Mesendoderm (in vitro differentiated cells): ENCODE results near the gene UBTD1.

ENCODE experiments used
- DNase-seq: peaks from one replicate; pipeline ENCODE4 v3.0.0; 2013
- H2AK5ac ChIP-seq: 2 replicates; pipeline ENCODE4 v1.6.1; 2013; ENCODE audit warnings: low read length, inconsistent platforms
- H2BK120ac ChIP-seq: 2 replicates; pipeline ENCODE4 v1.6.1; 2013; ENCODE audit warnings: low read depth, mild to moderate bottlenecking, low read length, moderate library complexity, mixed read lengths
- H2BK15ac ChIP-seq: replicated peaks from 2 replicates; pipeline ENCODE4 v1.6.1; 2013; ENCODE audit warnings: low read depth, mild to moderate bottlenecking, moderate library complexity
- H2BK5ac ChIP-seq: 2 replicates; pipeline ENCODE4 v1.6.1; 2013; ENCODE audit warnings: low read length, inconsistent platforms
- H3K18ac ChIP-seq: 2 replicates; pipeline ENCODE4 v1.6.1; 2013; ENCODE audit warnings: mild to moderate bottlenecking, low read length, mixed read lengths
- H3K23ac ChIP-seq: one replicate; pipeline ENCODE4 v1.6.1; 2013; ENCODE audit warnings: low read length
- H3K27ac ChIP-seq: 2 replicates; pipeline ENCODE4 v1.5.1; 2013; ENCODE audit warnings: low read depth, mild to moderate bottlenecking, inconsistent platforms, low read length, moderate library complexity
- H3K27me3 ChIP-seq: 2 replicates; pipeline ENCODE4 v1.6.1; 2013; ENCODE audit warnings: low read length, control low read depth, mild to moderate bottlenecking, inconsistent platforms; ENCODE audit not compliant: insufficient read depth, poor library complexity
- H3K36me3 ChIP-seq: 2 replicates; pipeline ENCODE4 v1.6.1; 2013; ENCODE audit warnings: low read length, inconsistent platforms; ENCODE audit not compliant: control insufficient read depth, insufficient read depth
- H3K4ac ChIP-seq: one replicate; pipeline ENCODE4 v1.6.1; 2013; ENCODE audit warnings: low read depth, mild to moderate bottlenecking, low read length, moderate library complexity
- H3K4me1 ChIP-seq: 2 replicates; pipeline ENCODE4 v1.6.1; 2013; ENCODE audit warnings: low read depth, low read length, inconsistent platforms; ENCODE audit not compliant: control insufficient read depth
- H3K4me2 ChIP-seq: 2 replicates; pipeline ENCODE4 v1.6.1; 2013; ENCODE audit warnings: low read length
- H3K4me3 ChIP-seq: 2 replicates; pipeline ENCODE4 v1.5.1; 2013; ENCODE audit warnings: mild to moderate bottlenecking, low read length
- H3K56ac ChIP-seq: one replicate; pipeline ENCODE4 v1.6.1; 2013; ENCODE audit warnings: low read length
- H3K79me1 ChIP-seq: 2 replicates; pipeline ENCODE4 v1.6.1; 2013; ENCODE audit warnings: low read length, inconsistent platforms
- H3K79me2 ChIP-seq: 2 replicates; pipeline ENCODE4 v1.6.1; 2013; ENCODE audit warnings: mild to moderate bottlenecking, low read length; ENCODE audit not compliant: control insufficient read depth, insufficient read depth
- H3K9ac ChIP-seq: 2 replicates; pipeline ENCODE4 v1.6.1; 2013; ENCODE audit warnings: low read length, inconsistent platforms
- H4K5ac ChIP-seq: one replicate; pipeline ENCODE4 v1.6.1; 2013; ENCODE audit warnings: low read length
- H4K8ac ChIP-seq: one replicate; pipeline ENCODE4 v1.6.1; 2013; ENCODE audit warnings: low read depth, mild to moderate bottlenecking, control low read depth, low read length, moderate library complexity
- WGBS: extraction: QIAGEN DNeasy Blood & Tissue Kit; methylation state at CpG from one replicate; pipeline ENCODE4 v1.1.7; 2013; ENCODE audit warnings: low lambda C conversion rate, missing lambda C conversion rate; ENCODE audit not compliant: insufficient coverage; ENCODE audit errors: extremely low coverage; 5-methylcytosine and 5-hydroxymethylcytosine counted together

The UBTD1 gene

DNA sequence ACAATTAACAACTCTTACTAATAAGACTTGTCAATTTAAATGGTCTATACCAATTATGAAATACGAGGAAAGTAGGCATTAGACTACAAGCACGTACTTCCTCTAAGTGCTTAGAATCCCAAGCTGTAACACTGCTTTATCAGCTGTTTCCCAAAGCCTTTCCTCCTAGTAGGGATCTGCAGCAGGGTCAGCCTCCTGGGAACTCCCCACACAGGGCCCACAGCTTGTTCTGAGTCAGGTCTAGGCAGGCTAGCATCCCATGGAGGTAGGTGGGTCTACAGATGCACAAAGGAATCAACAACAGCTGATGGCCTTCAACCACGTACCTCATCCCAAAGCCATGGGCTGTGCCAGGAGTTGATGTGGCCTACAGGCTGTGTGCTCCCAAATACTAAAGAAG is 15.2 kb upstream of the UBTD1 start:
- H4K5ac ChIP-seq: no peak overlapping the region
- no CpG with 5 or more reads among the region's 3 CpGs for WGBS
- H3K18ac ChIP-seq: no peak overlapping the region
- no peak overlapping the region for H3K9ac ChIP-seq
- no peak overlapping the region for H4K8ac ChIP-seq
- DNase-seq: no peak
- no peak overlapping the region for H2AK5ac ChIP-seq
- no peak overlapping the region for H3K4me3 ChIP-seq
- H3K4me1 ChIP-seq: no peaks in the 10 kb centered on the region
- H3K79me1 ChIP-seq: peaks cover 4% of the 10 kb centered on the region
- H3K79me2 ChIP-seq: peaks cover 10% of the 10 kb centered on the region
- no peak overlapping the region for H3K23ac ChIP-seq
- no peak overlapping the region for H3K4me2 ChIP-seq
- H2BK120ac ChIP-seq: no peak overlapping the region
- no peak overlapping the region for H3K4ac ChIP-seq
- H2BK5ac ChIP-seq: no peak overlapping the region
- H2BK15ac ChIP-seq: no peak overlapping the region
- H3K36me3 ChIP-seq: no peaks in the 10 kb centered on the region
- H3K27me3 ChIP-seq: no peaks in the 10 kb centered on the region
- H3K56ac ChIP-seq: no peak overlapping the region
- no peak overlapping the region for H3K27ac ChIP-seq

GRCh38 chr10:97483921-97484320 is 14.8 kb upstream of the UBTD1 start:
- Histone ChIP-seq H4K8ac (no peak overlapping the region), H2BK120ac (no peak overlapping the region), H3K79me1 (peaks cover 2% of the 10 kb centered on the region), H3K23ac (no peak overlapping the region), H3K4me3 (no peak overlapping the region), H3K36me3 (no peaks in the 10 kb centered on the region), H3K4ac (no peak overlapping the region), H3K56ac (no peak overlapping the region), H2BK5ac (no peak overlapping the region), H3K18ac (no peak overlapping the region), H3K27ac (no peak overlapping the region), H3K79me2 (peaks cover 12% of the 10 kb centered on the region), H2AK5ac (no peak overlapping the region), H4K5ac (no peak overlapping the region), H2BK15ac (no peak overlapping the region), H3K27me3 (no peaks in the 10 kb centered on the region), H3K9ac (no peak overlapping the region), H3K4me2 (no peak overlapping the region), H3K4me1 (no peaks in the 10 kb centered on the region)
- no peak for DNase-seq
- no CpG with 5 or more reads among the region's 1 CpG for WGBS

DNA sequence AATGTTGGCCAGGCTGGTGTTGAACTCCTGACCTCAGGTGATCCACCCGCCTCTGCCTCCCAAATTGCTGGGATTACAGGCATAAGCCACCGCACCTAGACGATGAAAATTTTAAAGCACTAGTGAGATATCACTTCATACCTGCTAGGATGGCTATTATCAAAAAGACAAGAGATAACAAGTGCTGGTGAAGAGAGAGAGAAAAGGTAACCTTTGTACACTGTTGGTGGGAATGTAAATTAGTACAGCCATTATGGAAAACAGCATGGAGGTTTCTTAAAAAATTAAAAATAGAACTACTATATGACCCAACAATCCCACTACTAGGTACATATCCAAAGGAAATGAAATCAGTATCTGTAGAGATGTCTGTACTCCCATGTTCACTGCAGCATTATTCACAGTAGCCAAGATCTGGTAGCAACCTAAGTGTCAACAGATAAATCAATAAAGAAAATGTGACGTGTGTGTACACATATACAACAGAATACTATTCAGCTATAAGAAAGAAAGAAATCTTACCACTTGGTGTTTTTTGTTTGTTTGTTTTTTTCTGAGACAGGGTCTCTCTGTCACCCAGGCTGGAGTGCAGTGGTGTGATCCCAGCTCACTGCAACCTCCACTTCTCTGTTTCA is 13.0 kb upstream of the UBTD1 start:
- H2BK15ac ChIP-seq: no peak overlapping the region
- H3K9ac ChIP-seq: no peak overlapping the region
- H3K23ac ChIP-seq: no peak overlapping the region
- no peak overlapping the region for H3K4me2 ChIP-seq
- H3K27me3 ChIP-seq: no peaks in the 10 kb centered on the region
- WGBS: no CpG with 5 or more reads among the region's 4 CpGs
- H2AK5ac ChIP-seq: no peak overlapping the region
- no peak overlapping the region for H3K4ac ChIP-seq
- no peak overlapping the region for H2BK5ac ChIP-seq
- DNase-seq: no peak
- no peak overlapping the region for H3K27ac ChIP-seq
- H4K5ac ChIP-seq: no peak overlapping the region
- peaks cover 6% of the 10 kb centered on the region for H3K79me1 ChIP-seq
- H3K4me3 ChIP-seq: no peak overlapping the region
- H3K79me2 ChIP-seq: peaks cover 26% of the 10 kb centered on the region
- H2BK120ac ChIP-seq: no peak overlapping the region
- H3K36me3 ChIP-seq: no peaks in the 10 kb centered on the region
- no peak overlapping the region for H3K18ac ChIP-seq
- no peaks in the 10 kb centered on the region for H3K4me1 ChIP-seq
- no peak overlapping the region for H4K8ac ChIP-seq
- no peak overlapping the region for H3K56ac ChIP-seq

DNA sequence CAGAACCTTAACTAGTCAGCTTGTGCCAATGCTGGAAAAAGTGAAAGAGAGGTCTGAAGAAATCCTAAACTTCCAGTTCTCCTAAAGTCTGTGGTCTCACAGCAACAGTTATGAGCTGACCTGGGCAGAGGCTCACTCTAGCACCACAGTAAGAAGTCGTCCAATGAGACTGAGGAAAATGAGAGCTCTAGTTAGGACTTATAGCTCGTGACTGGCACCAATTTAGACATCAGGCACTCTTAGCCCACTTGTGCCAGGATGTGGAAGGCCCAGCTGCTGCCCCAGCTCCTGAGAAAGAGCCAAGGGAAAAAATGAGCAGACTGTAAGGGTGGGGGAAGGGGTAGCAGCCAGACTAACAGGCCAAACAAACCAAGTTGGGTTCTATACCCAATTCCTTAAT is 8.1 kb upstream of the UBTD1 start:
- no peak overlapping the region for H2BK15ac ChIP-seq
- no CpG with 5 or more reads among the region's 2 CpGs for WGBS
- H3K4me2 ChIP-seq: no peak overlapping the region
- no peak overlapping the region for H3K23ac ChIP-seq
- H3K9ac ChIP-seq: no peak overlapping the region
- H3K79me2 ChIP-seq: peaks cover 66% of the 10 kb centered on the region
- peaks cover 7% of the 10 kb centered on the region for H3K4me1 ChIP-seq
- H3K36me3 ChIP-seq: no peaks in the 10 kb centered on the region
- H3K27ac ChIP-seq: no peak overlapping the region
- H4K5ac ChIP-seq: no peak overlapping the region
- H4K8ac ChIP-seq: no peak overlapping the region
- H3K27me3 ChIP-seq: no peaks in the 10 kb centered on the region
- H3K79me1 ChIP-seq: peaks cover 10% of the 10 kb centered on the region
- H2BK5ac ChIP-seq: no peak overlapping the region
- no peak overlapping the region for H2AK5ac ChIP-seq
- H3K56ac ChIP-seq: no peak overlapping the region
- DNase-seq: no peak
- no peak overlapping the region for H2BK120ac ChIP-seq
- no peak overlapping the region for H3K18ac ChIP-seq
- no peak overlapping the region for H3K4ac ChIP-seq
- no peak overlapping the region for H3K4me3 ChIP-seq

- Histone ChIP-seq H3K4me1 (peaks cover 9% of the 10 kb centered on the region), H3K56ac (no peak overlapping the region), H2AK5ac (no peak overlapping the region), H3K79me2 (peaks cover 75% of the 10 kb centered on the region), H3K4me3 (no peak overlapping the region), H2BK120ac (no peak overlapping the region), H3K36me3 (no peaks in the 10 kb centered on the region), H3K18ac (no peak overlapping the region), H3K4ac (no peak overlapping the region), H3K4me2 (no peak overlapping the region), H3K79me1 (peaks cover 16% of the 10 kb centered on the region), H3K23ac (no peak overlapping the region), H2BK15ac (no peak overlapping the region), H3K27ac (no peak overlapping the region), H4K5ac (no peak overlapping the region), H4K8ac (no peak overlapping the region), H2BK5ac (no peak overlapping the region), H3K9ac (no peak overlapping the region), H3K27me3 (no peaks in the 10 kb centered on the region)
- WGBS: no CpG with 5 or more reads among the region's 2 CpGs
- DNase-seq: no peak
These were observed 4.6 kb upstream of the UBTD1 start for GRCh38 chr10:97494151-97494550.

DNA sequence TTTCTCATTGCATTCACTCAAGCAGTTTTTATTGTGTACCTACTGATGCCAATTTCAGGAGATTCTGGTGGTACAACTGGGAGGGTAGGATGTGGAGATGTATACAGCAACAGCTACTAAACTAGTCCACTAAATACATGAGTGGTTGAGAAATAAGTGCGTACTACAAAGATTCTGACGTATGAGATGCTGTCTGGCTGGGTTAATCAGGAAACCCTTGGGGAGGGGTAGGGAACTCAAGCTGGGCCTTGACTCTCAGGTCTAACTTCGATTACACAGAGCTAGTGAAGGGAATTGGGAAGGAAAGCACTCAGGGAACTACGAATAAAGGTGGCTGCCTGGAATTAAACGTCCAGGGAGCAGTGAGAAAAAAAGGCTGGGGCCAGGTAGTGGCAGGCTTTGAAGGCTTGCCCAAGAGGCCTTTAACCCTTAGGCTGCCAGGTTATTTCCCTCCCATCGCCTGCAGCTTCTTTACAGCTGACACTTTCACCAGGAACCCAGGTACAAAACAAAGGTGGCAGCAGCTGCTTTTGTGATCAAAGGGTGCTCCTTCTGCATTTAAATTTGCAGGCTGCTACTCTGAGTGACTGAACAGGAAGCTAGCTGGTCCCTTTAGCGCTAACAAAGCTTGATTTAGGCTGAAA is 3.7 kb upstream of the UBTD1 start:
- Histone ChIP-seq H3K18ac (no peak overlapping the region), H3K4me1 (peaks cover 11% of the 10 kb centered on the region), H2BK5ac (no peak overlapping the region), H3K79me1 (peaks cover 13% of the 10 kb centered on the region), H3K9ac (peak overlapping the region; percentile 56), H3K27ac (no peak overlapping the region), H2BK120ac (no peak overlapping the region), H3K4me2 (peak overlapping the region; percentile 18), H4K5ac (no peak overlapping the region), H3K4me3 (no peak overlapping the region), H3K27me3 (no peaks in the 10 kb centered on the region), H3K4ac (no peak overlapping the region), H3K79me2 (peaks cover 68% of the 10 kb centered on the region), H3K36me3 (no peaks in the 10 kb centered on the region), H2BK15ac (no peak overlapping the region), H4K8ac (no peak overlapping the region), H2AK5ac (no peak overlapping the region), H3K23ac (no peak overlapping the region), H3K56ac (peak overlapping the region; percentile 71)
- no CpG with 5 or more reads among the region's 7 CpGs for WGBS
- peak; percentile 70 for DNase-seq
